Measurements from ENCODE around the gene CD200R1.

The CD200R1 gene

GRCh38 chr3:112888381-112889085 is 86.4 kb downstream of the CD200R1 start:
- no peak for DNase-seq (ENCODE audit: low read depth)

GRCh38 chr3:112884678-112885290 is 90.1 kb downstream of the CD200R1 start:
- no peak for DNase-seq (ENCODE audit: low read depth)

DNA sequence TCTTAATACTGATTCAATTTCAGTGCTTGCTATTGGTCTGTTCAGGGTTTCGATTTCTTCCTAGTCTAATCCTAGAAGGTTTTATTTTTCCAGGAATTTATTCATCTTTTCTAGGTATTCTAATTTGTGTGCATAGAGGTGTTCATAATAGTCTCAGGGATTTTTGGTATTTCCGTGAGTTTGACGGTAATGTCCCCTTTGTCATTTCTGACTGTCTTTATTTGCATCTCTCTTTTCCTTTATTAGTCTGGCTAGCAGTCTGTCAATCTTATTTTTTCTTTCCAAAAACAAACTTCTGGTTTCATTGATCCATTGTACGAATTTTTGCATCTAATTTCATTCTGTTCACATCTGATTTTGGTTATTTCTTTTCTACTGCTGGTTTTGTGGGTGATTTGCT is 93.0 kb downstream of the CD200R1 start:
- DNase-seq (ENCODE audit: low read depth), result no peak

DNA sequence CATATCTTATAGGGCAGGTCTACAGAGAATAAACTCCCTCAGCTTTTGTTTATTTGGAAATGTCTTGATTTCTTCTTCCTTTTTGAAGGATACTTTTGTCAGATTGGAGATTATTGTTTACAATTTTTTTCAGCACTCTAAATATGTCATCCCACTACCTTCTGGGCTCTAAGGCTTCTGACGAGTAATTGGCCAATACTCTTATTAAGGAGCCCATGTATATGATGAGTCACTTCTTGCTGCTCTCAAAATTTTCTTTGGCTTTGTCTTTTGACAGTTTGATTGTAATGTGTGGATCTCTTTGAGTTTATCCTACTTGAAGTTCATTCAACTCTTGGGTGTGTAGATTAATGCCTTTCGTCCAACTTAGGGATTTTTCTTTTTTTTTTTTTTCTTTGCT is 99.3 kb downstream of the CD200R1 start:
- no peak for DNase-seq (ENCODE audit: low read depth)

DNA sequence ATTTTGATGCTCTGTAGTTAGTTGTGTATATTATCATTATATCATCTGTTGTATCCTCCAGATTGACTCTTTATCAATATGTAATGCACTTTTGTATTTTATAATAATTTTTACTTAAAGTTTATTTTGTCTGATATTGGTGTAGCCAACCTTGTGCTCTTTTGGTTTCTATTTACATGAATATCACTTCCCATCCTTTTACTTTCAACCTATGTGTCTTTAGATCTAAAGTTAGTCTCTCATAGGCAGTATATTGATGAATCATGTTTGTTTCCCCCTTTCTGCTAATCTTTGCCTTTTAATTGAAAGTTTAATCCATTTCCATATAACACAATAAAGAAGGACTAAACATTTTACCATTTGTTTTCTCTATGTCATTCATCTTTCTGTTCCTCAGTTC is 100.2 kb downstream of the CD200R1 start:
- DNase-seq (ENCODE audit: low read depth), result no peak

- DNase-seq (ENCODE audit: low read depth), result no peak
These were observed 101.3 kb downstream of the CD200R1 start for GRCh38 chr3:112873632-112874031.

DNA sequence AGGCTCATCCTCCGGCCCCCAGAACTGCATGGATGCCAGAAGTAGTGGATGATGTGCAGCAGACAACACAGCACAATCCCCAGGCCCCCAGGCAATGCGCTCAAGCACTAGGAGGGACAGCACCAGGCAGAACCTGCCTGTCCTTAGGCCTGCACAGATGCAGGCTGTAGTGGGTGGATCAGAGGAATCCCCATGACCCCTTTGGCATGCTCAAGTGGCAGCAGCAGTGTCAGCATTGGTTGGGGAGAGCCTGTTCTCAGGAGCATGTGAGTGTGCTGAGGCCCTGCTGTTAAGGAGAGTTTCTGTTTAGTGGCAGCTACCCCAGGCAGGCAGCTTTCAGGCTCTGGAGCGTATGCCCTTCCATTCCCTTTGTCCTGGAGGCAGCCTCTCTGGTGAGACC is 103.2 kb downstream of the CD200R1 start:
- DNase-seq (ENCODE audit: low read depth), result no peak
